ENCODE data around the gene EXOC3.

The EXOC3 gene

DNA sequence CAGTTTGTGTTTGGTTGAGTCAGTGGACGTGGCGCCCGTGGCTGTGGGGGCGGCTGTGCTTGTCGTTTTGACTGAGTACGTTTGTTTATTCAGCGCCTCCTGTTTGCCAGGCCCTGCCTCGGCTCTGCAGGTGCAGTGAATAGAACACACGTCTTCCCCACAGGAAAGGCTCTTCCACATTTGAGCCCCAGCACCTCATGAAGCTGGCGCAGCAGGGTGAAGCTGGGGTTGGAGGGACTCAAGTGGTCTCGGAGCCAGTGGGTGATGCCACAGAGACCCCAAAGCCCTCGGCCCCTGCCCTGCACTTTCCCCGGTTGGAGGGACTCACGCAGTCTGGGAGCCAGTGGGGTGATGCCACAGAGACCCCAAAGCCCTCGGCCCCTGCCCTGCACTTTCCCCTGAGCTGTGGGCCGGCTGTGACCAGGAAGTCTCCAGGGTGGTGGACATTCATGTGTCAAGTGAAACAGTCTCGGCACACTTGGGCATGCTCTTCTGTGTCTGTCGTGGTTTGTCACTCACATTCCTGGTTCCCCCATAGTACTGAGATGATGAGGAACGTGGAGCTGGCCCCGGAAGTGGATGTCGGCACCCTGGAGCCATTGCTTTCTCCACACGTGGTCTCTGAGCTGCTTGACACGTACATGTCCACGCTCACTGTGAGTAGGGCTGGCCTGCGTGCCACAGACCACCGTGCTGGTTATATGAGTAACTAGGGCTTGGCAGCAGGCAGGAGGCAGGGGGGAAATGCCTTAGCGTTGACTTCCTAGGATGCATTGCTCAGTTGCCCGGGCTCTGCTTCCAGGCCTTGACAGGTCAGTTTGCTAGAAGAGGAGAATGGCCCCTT, 13.6 kb downstream of the EXOC3 start:
- no peak for DNase-seq (ENCODE audit: low spot score)
- TF ChIP-seq CTCF (IDR thresholded peaks at IDR 0.05; ENCODE audit: extremely low read depth, insufficient read depth, missing control alignments), result no peak
- in situ Hi-C loops (cut with MboI; ENCODE audit: low pct_unique_long_range_greater_than_20kb, low sequenced_read_pairs, unreplicated experiment), result no loop called here

- in situ Hi-C loops (cut with MboI; ENCODE audit: low pct_unique_long_range_greater_than_20kb, low sequenced_read_pairs, unreplicated experiment), result no loop called here
- DNase-seq (ENCODE audit: low spot score), result no peak
- no peak for TF ChIP-seq CTCF (IDR thresholded peaks at IDR 0.05; ENCODE audit: extremely low read depth, insufficient read depth, missing control alignments)
Observed at GRCh38 chr5:457195-457961, 14.4 kb downstream of the EXOC3 start.

DNA sequence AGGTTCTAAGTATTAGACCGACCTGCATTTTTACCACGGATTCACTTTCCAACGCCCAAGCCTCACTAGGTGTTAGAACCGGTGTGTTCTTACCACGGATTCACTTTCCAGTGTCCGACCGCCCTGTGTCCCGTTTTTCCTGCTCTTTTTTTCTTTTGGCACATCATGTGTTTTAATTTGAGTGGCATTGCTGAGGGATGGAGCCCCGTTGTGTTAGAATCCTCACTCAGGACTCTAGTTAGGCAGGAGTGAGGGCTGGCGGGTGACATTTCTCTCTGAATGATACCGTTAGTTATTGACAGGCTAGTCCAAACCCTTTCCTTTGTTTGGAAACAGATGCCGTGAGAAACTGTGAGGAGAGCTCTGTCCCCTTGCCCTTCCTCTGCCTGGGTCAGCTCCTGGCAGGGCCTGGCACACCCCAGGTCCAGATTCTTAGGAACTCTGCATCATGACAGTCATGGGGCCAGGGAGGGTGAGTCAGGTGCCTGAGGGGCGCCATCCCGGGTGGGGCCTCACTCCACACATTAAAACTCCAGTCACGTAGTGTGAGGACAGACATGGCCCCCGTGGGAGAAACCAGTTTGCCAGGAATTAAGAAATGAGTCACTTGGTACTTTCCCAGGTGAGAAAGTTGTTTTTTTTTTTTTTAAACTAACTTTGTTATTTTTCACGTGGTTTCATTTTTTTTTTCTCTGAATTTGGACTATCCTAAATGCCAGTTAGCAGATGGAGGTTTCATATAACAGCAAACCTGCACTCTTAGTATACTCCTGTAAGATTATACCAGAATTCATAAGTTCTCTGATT, 15.8 kb downstream of the EXOC3 start:
- DNase-seq (ENCODE audit: low spot score), result peak; percentile 75
- TF ChIP-seq CTCF (IDR thresholded peaks at IDR 0.05; ENCODE audit: extremely low read depth, insufficient read depth, missing control alignments), result no peak
- in situ Hi-C loops (cut with MboI; ENCODE audit: low pct_unique_long_range_greater_than_20kb, low sequenced_read_pairs, unreplicated experiment), result no loop called here

DNA sequence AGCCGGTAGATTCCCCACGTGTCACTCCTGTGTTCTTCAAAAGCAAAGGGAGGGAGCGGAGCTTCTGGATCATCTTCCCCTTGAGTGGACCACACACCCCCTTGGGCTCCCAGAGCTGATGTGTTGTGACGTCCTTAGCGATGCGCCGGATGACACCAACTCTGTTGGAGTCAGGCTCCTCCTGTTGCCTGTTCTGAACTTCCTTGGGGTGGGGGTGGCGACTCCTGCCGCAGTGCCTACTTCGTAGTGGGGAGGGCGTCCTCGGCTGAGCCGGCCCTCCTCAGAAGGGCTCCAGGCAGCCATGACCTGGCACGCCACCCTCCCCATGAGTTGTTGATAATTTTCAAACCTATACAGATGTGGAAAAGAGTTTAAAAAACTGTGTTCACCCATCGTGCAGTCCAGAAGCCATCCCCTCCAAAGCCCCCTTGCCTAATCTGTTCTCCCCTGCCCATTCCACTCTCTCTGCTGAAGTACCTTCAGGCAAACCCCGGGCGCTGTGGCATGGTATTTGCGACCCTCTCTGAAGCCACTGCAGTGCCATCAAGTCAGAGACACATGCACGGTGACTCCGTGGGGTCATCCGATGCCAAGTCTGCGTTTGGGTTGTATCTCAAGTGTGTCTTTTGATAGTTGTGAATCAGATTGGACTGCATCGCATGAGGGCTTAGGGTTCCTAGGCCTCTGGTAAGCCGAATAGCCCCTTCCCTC, 16.7 kb downstream of the EXOC3 start:
- no peak for TF ChIP-seq CTCF (IDR thresholded peaks at IDR 0.05; ENCODE audit: extremely low read depth, insufficient read depth, missing control alignments)
- in situ Hi-C loops (cut with MboI; ENCODE audit: low pct_unique_long_range_greater_than_20kb, low sequenced_read_pairs, unreplicated experiment), result no loop called here
- no peak for DNase-seq (ENCODE audit: low spot score)

DNA sequence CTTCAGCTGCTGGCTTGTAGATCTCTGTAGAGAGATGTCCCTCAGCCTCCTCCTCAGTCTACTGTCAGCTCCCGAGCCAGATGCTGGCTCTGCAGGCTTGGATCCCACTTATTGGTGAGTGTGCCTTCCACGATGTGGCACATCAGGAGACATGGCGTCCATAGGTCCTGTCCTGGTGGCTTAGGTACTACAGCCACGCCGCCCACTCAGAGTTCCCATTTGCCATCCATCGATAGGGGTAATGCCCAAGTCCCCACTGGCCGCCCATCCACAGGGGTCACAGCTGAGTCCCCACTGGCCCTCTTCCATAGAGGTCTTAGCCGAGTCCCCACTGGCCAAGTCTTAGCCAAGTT, 17.3 kb downstream of the EXOC3 start:
- no peak for DNase-seq (ENCODE audit: low spot score)
- in situ Hi-C loops (cut with MboI; ENCODE audit: low pct_unique_long_range_greater_than_20kb, low sequenced_read_pairs, unreplicated experiment), result no loop called here
- no peak for TF ChIP-seq CTCF (IDR thresholded peaks at IDR 0.05; ENCODE audit: extremely low read depth, insufficient read depth, missing control alignments)

DNA sequence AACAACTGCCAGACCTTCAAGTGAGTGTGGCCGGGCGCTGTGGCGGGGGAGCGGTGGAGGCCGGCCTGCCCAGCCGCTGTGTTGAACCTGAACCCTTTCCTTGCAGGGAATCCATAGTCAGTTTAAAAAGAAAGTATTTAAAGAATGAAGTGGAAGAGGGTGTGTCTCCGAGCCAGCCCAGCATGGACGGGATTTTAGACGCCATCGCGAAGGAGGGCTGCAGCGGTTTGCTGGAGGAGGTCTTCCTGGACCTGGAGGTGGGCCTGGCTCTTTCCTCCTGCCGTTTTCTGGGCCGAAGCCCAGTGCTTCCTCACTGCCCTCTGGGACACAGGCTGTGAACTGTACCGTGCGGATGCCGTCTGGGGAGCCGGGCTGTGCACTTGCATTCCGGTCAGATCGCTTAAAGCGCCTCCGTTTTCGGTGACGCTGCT, 19.1 kb downstream of the EXOC3 start:
- TF ChIP-seq CTCF (IDR thresholded peaks at IDR 0.05; ENCODE audit: extremely low read depth, insufficient read depth, missing control alignments), result no peak
- in situ Hi-C loops (cut with MboI; ENCODE audit: low pct_unique_long_range_greater_than_20kb, low sequenced_read_pairs, unreplicated experiment), result no loop called here
- no peak for DNase-seq (ENCODE audit: low spot score)
